Endothelial cell of umbilical vein (primary cell): ENCODE results near the gene TTYH2. TPM values are rescaled to one million over a fixed set of nuclear protein-coding genes. Genes with fewer than 3 reads are reported as not detected.

Experiments used
- BruUV-seq: library from RNA; stranded (reverse); fragments of 400-500 nt; replicated peaks from 2 replicates; lab custom pipeline; 2021; lab: Mats Ljungman, UMichigan
- CTCF ChIA-PET: fragments of 300-600, 350-600 bp; sonication (Branson Sonifier 250); formaldehyde crosslinking; loops from one replicate; lab custom pipeline; 2021; ENCODE audit warnings: antibody characterized with exemption, inconsistent platforms; lab: Charles Lee
- POLR2A ChIA-PET: fragments of 300-600, 350-600 bp; sonication (Branson Sonifier 250); formaldehyde crosslinking; loops from one replicate; lab custom pipeline; 2021; ENCODE audit warnings: antibody characterized with exemption, inconsistent platforms; lab: Charles Lee
- DNase-seq: peaks from one replicate; pipeline ENCODE4 v3.0.0-alpha.2; 2011; ENCODE audit warnings: low read depth, low spot score
- FAIRE-seq: peaks from 2 replicates; lab custom pipeline; 2011; peaks lifted over from hg19 to GRCh38; lab: Jason Lieb, UNC
- H2AFZ ChIP-seq: 2 replicates; pipeline ENCODE4 v1.6.0; 2012; ENCODE audit warnings: low read depth, low read length, control low read depth, inconsistent platforms
- H3K27ac ChIP-seq: 2 replicates; pipeline ENCODE4 v1.5.1; 2011; ENCODE audit warnings: low read depth, mild to moderate bottlenecking, control low read depth, low read length, moderate library complexity; ENCODE audit not compliant: insufficient read depth
- H3K27me3 ChIP-seq, 2 experiments: 2 replicates each; pipeline versions ENCODE4 v1.6.0 to v1.6.1; 2011; ENCODE audit warnings: low read length in 2 of 2, mixed read lengths in 1 of 2; ENCODE audit not compliant: control insufficient read depth in 2 of 2, insufficient read depth in 2 of 2
- H3K36me3 ChIP-seq, 2 experiments: 2 replicates in 1 of 2; 3 replicates in 1 of 2; pipeline ENCODE4 v1.5.1; 2011; ENCODE audit warnings: low read length in 2 of 2, mild to moderate bottlenecking in 1 of 2, moderate library complexity in 1 of 2; ENCODE audit not compliant: control insufficient read depth in 2 of 2, insufficient read depth in 2 of 2; ENCODE audit errors: extremely low read depth in 1 of 2
- H3K4me1 ChIP-seq: 3 replicates; pipeline ENCODE4 v1.5.1; 2011; ENCODE audit warnings: mild to moderate bottlenecking, low read length; ENCODE audit not compliant: control insufficient read depth, insufficient read depth; ENCODE audit errors: extremely low read depth
- H3K4me2 ChIP-seq: 2 replicates; pipeline ENCODE4 v1.6.1; 2011; ENCODE audit warnings: low read length, control low read depth, mixed read lengths; ENCODE audit not compliant: insufficient read depth
- H3K4me3 ChIP-seq, 3 experiments: fragments of 200-600 bp in 1 of 3; sonication (generic), shearing (Covaris generic) in 1 of 3; replicated peaks in 1 of 3; 2 replicates each; pipeline ENCODE4 v1.5.1; 2011 to 2016; ENCODE audit warnings: control low read depth in 3 of 3, low read length in 3 of 3, mild to moderate bottlenecking in 2 of 3, inconsistent platforms in 1 of 3, low read depth in 1 of 3, moderate library complexity in 1 of 3; ENCODE audit not compliant: insufficient read depth in 1 of 3
- H3K79me2 ChIP-seq: 2 replicates; pipeline ENCODE4 v1.6.0; 2012; ENCODE audit warnings: low read length, inconsistent platforms; ENCODE audit not compliant: control insufficient read depth, insufficient read depth
- H3K9ac ChIP-seq: replicated peaks from 2 replicates; pipeline ENCODE3; 2011; ENCODE audit warnings: low read length, control low read depth; ENCODE audit not compliant: insufficient read depth; ENCODE audit errors: extremely low read depth
- H3K9me1 ChIP-seq: replicated peaks from 3 replicates; pipeline ENCODE4 v1.6.0; 2011; ENCODE audit warnings: mild to moderate bottlenecking, low read length; ENCODE audit not compliant: control insufficient read depth, insufficient read depth; ENCODE audit errors: extremely low read depth
- H3K9me3 ChIP-seq: replicated peaks from 2 replicates; pipeline ENCODE4 v1.5.1; 2012; ENCODE audit warnings: low read length, inconsistent platforms; ENCODE audit not compliant: control insufficient read depth, insufficient read depth
- H4K20me1 ChIP-seq: replicated peaks from 2 replicates; pipeline ENCODE3; 2011; ENCODE audit warnings: mild to moderate bottlenecking, low read length; ENCODE audit not compliant: control insufficient read depth, insufficient read depth; ENCODE audit errors: extremely low read depth
- EZH2 ChIP-seq: IDR thresholded peaks from 2 replicates; pipeline ENCODE4 v1.6.1; 2012; ENCODE audit warnings: borderline replicate concordance, low read depth, mild to moderate bottlenecking, moderate library complexity, low read length, inconsistent platforms; ENCODE audit not compliant: severe bottlenecking
- FOS ChIP-seq: IDR thresholded peaks from 2 replicates; pipeline ENCODE4 v1.6.1; 2011; ENCODE audit warnings: mild to moderate bottlenecking, low read length, moderate library complexity, borderline replicate concordance; ENCODE audit not compliant: insufficient read depth
- MAX ChIP-seq: IDR thresholded peaks from 2 replicates; pipeline ENCODE4 v1.6.1; 2011; ENCODE audit not compliant: insufficient read depth, insufficient read length
- MYC ChIP-seq: IDR thresholded peaks from one replicate; pipeline ENCODE4 v1.6.1; 2011; ENCODE audit warnings: mild to moderate bottlenecking, low read depth, low read length
- POLR2A ChIP-seq: IDR thresholded peaks from 2 replicates; pipeline ENCODE4 v1.6.1; 2012; ENCODE audit warnings: low read depth, mild to moderate bottlenecking, control low read depth, low read length
- POLR2AphosphoS5 ChIP-seq: IDR thresholded peaks from 2 replicates; pipeline ENCODE4 v1.6.1; 2012; ENCODE audit warnings: low read depth, mild to moderate bottlenecking, control low read depth, low read length, moderate library complexity; ENCODE audit not compliant: insufficient read depth
- dilution Hi-C: fragments of 300-500 bp; cut with MboI; formaldehyde crosslinking; loops from one replicate; pipeline ENCODE4 v1.15.0; 2019; ENCODE audit warnings: low sequenced_read_pairs; ENCODE audit not compliant: extremely low pct_ligation_motif_present
- intact Hi-C: fragments of 100-400 bp; cut with micrococcal nuclease; formaldehyde crosslinking; loops from one replicate; pipeline ENCODE4 v1.10.0; 2022
- polyA plus RNA-seq, 4 experiments: library from polyadenylated mRNA; depleted of rRNA in 3 of 4; stranded (reverse) in 3 of 4; unstranded in 1 of 4; fragments of >200 nt; gene quantifications; 2 replicates each; pipeline versions ENCODE4 v1.2.1 to v1.2.3, GENCODE V29; 2011 to 2012; ENCODE audit warnings: missing spikeins in 1 of 4
- total RNA-seq: library from RNA; stranded (reverse); gene quantifications from 2 replicates; pipeline ENCODE4 v1.2.3, GENCODE V29; 2021
- TF ChIP-seq, protein P1 (sequence below), 2 donors: IDR thresholded peaks; 1 replicate in 1 of 2; 2 replicates in 1 of 2; pipeline ENCODE4 v1.5.1; 2011; ENCODE audit warnings: low read length in 2 of 2, mild to moderate bottlenecking in 2 of 2, moderate library complexity in 2 of 2, control low read depth in 1 of 2, inconsistent platforms in 1 of 2, low read depth in 1 of 2; ENCODE audit not compliant: insufficient read depth in 1 of 2; ENCODE audit errors: extremely low read depth in 1 of 2

TTYH2 gene
- total and polyA plus RNA-seq, 2 donors (not counting 3 experiments of a cell fraction or from before 2014, with no cell fraction given), result 0.75 to 2.0 TPM

- no peaks in the 10 kb centered on the region for H3K9me3 ChIP-seq
- H3K27ac ChIP-seq, result no peak overlapping the region
- dilution Hi-C loops, result no loop called here
- H2AFZ ChIP-seq, result no peak overlapping the region
- ChIA-PET CTCF (no interaction called here), POLR2A (no interaction called here)
- no peaks in the 10 kb centered on the region for H3K4me1 ChIP-seq
- intact Hi-C loops, result no loop called here
- no TSS peak for BruUV-seq
- FAIRE-seq, result no peak
- no peaks in the 10 kb centered on the region for H3K27me3 ChIP-seq
- no peak for DNase-seq
- H3K4me3 ChIP-seq, result no peak overlapping the region
- H3K36me3 ChIP-seq, result no peaks in the 10 kb centered on the region
- no peak overlapping the region for H3K9ac ChIP-seq
- no peak for TF ChIP-seq FOS
- no peak for TF ChIP-seq MAX
- TF ChIP-seq POLR2A, result no peak
- no peak for TF ChIP-seq POLR2AphosphoS5
- TF ChIP-seq, protein P1, sequence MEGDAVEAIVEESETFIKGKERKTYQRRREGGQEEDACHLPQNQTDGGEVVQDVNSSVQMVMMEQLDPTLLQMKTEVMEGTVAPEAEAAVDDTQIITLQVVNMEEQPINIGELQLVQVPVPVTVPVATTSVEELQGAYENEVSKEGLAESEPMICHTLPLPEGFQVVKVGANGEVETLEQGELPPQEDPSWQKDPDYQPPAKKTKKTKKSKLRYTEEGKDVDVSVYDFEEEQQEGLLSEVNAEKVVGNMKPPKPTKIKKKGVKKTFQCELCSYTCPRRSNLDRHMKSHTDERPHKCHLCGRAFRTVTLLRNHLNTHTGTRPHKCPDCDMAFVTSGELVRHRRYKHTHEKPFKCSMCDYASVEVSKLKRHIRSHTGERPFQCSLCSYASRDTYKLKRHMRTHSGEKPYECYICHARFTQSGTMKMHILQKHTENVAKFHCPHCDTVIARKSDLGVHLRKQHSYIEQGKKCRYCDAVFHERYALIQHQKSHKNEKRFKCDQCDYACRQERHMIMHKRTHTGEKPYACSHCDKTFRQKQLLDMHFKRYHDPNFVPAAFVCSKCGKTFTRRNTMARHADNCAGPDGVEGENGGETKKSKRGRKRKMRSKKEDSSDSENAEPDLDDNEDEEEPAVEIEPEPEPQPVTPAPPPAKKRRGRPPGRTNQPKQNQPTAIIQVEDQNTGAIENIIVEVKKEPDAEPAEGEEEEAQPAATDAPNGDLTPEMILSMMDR (IDR thresholded peaks at IDR 0.05; ENCODE audit: extremely low read depth in 1 of 2, insufficient read depth in 1 of 2, low read depth in 1 of 2, low read length in 2 of 2), result no peak
- no peak for TF ChIP-seq MYC
- TF ChIP-seq EZH2, result no peak
- no peak overlapping the region for H3K4me2 ChIP-seq
- H3K9me1 ChIP-seq, result no peaks in the 10 kb centered on the region
- no peaks in the 10 kb centered on the region for H4K20me1 ChIP-seq
- H3K79me2 ChIP-seq, result no peaks in the 10 kb centered on the region
Observed at GRCh38 chr17:74170924-74171323, 42.4 kb upstream of the TTYH2 start.
